ENCODE measurements around the gene CNTN3. TPM values are rescaled to one million over a fixed set of nuclear protein-coding genes. Genes with fewer than 3 reads are reported as not detected.

CNTN3 gene
- not detected for total RNA-seq

- no peaks in the 10 kb centered on the region for H3K36me3 Mint-ChIP-seq (ENCODE audit: low read depth)
- H3K4me3 Mint-ChIP-seq = no peak within 1 kb of the TSS
- ATAC-seq = no peak
- no peaks in the 10 kb centered on the region for H3K4me1 Mint-ChIP-seq (ENCODE audit: low read depth)
- H3K27ac Mint-ChIP-seq = no peak within 1 kb of the TSS
- intact Hi-C loops (cut with micrococcal nuclease) = no loop called here
- peaks cover 3% of the 10 kb centered on the region for H3K9me3 Mint-ChIP-seq
- no peak for TF ChIP-seq CTCF (IDR thresholded peaks at IDR 0.05)
- H3K27me3 Mint-ChIP-seq = peaks cover 16% of the 10 kb centered on the region
- ChIA-PET POLR2A (no interaction called here), CTCF (no interaction called here)
- no peak for DNase-seq
Observed at GRCh38 chr3:74614107-74614967, at the start of gene CNTN3. CNTN3 (minus strand) TSS chr3:74614659; CDS start chr3:74521112, 93,547 bp downstream.

GRCh38 chr3:74663178-74663577 lies 48.7 kb upstream of the CNTN3 start:
- Mint-ChIP-seq H3K27me3 (no peaks in the 10 kb centered on the region), H3K4me1 (ENCODE audit: low read depth) (no peaks in the 10 kb centered on the region), H3K9me3 (peaks cover 9% of the 10 kb centered on the region), H3K36me3 (ENCODE audit: low read depth) (no peaks in the 10 kb centered on the region), H3K4me3 (no peak overlapping the region), H3K27ac (no peak overlapping the region)
- intact Hi-C loops (cut with micrococcal nuclease) = no loop called here
- no peak for DNase-seq
- ChIA-PET POLR2A (no interaction called here), CTCF (no interaction called here)
- ATAC-seq = no peak
- TF ChIP-seq CTCF (IDR thresholded peaks at IDR 0.05) = no peak

GRCh38 chr3:74661672-74662071 lies 47.2 kb upstream of the CNTN3 start:
- no peak for TF ChIP-seq CTCF (IDR thresholded peaks at IDR 0.05)
- Mint-ChIP-seq H3K4me3 (no peak overlapping the region), H3K36me3 (ENCODE audit: low read depth) (no peaks in the 10 kb centered on the region), H3K9me3 (peaks cover 3% of the 10 kb centered on the region), H3K27me3 (no peaks in the 10 kb centered on the region), H3K4me1 (ENCODE audit: low read depth) (no peaks in the 10 kb centered on the region), H3K27ac (no peak overlapping the region)
- DNase-seq (no peak), ATAC-seq (no peak)
- intact Hi-C loops (cut with micrococcal nuclease) = no loop called here
- CTCF ChIA-PET = no interaction called here
- POLR2A ChIA-PET = no interaction called here

- Mint-ChIP-seq H3K9me3 (peaks cover 5% of the 10 kb centered on the region), H3K36me3 (ENCODE audit: low read depth) (no peaks in the 10 kb centered on the region), H3K4me1 (ENCODE audit: low read depth) (no peaks in the 10 kb centered on the region), H3K27ac (no peak overlapping the region), H3K4me3 (no peak overlapping the region), H3K27me3 (no peaks in the 10 kb centered on the region)
- DNase-seq = no peak
- no peak for ATAC-seq
- CTCF ChIA-PET = no interaction called here
- no peak for TF ChIP-seq CTCF (IDR thresholded peaks at IDR 0.05)
- intact Hi-C loops (cut with micrococcal nuclease) = no loop called here
- POLR2A ChIA-PET = no interaction called here
Observed at GRCh38 chr3:74651885-74652284, 37.4 kb upstream of the CNTN3 start.

- no peaks in the 10 kb centered on the region for H3K27me3 Mint-ChIP-seq
- no peak overlapping the region for H3K4me3 Mint-ChIP-seq
- H3K27ac Mint-ChIP-seq = no peak overlapping the region
- ChIA-PET CTCF (no interaction called here), POLR2A (no interaction called here)
- intact Hi-C loops (cut with micrococcal nuclease) = no loop called here
- no peak for ATAC-seq
- H3K9me3 Mint-ChIP-seq = peaks cover 5% of the 10 kb centered on the region
- no peak for DNase-seq
- TF ChIP-seq CTCF (IDR thresholded peaks at IDR 0.05) = no peak
- no peaks in the 10 kb centered on the region for H3K4me1 Mint-ChIP-seq (ENCODE audit: low read depth)
- no peaks in the 10 kb centered on the region for H3K36me3 Mint-ChIP-seq (ENCODE audit: low read depth)
Observed at GRCh38 chr3:74651292-74651691, 36.8 kb upstream of the CNTN3 start.

All from activated CD8-positive, alpha-beta T cell treated with anti-CD3 and anti-CD28 coated beads for 36 hours (primary cell).